ENCODE measurements around the gene NSG1. TPM values are rescaled to one million over a fixed set of nuclear protein-coding genes. Genes with fewer than 3 reads are reported as not detected.

NSG1 gene
- total and polyA plus RNA-seq, 2 donors (not counting 3 experiments of a cell fraction or from before 2014, with no cell fraction given), result 2.0 to 2.9 TPM

- DNase-seq (ENCODE audit: low read depth, low spot score) (no peak), FAIRE-seq (no peak)
- H3K4me2 ChIP-seq (ENCODE audit: insufficient read depth, low read length), result no peak overlapping the region
- ChIA-PET CTCF (no interaction called here), POLR2A (no interaction called here)
- no peak overlapping the region for H3K4me3 ChIP-seq (replicated peaks in 1 of 3; ENCODE audit: insufficient read depth in 1 of 3, low read depth in 1 of 3, low read length in 3 of 3)
- H3K27ac ChIP-seq (ENCODE audit: insufficient read depth, low read depth, low read length), result no peak overlapping the region
- no peaks in the 10 kb centered on the region for H3K27me3 ChIP-seq (ENCODE audit: control insufficient read depth in 2 of 2, insufficient read depth in 2 of 2, low read length in 2 of 2)
- no peaks in the 10 kb centered on the region for H3K4me1 ChIP-seq (ENCODE audit: control insufficient read depth, extremely low read depth, insufficient read depth, low read length)
- intact Hi-C loops (cut with micrococcal nuclease), result no loop called here
- no peaks in the 10 kb centered on the region for H3K9me1 ChIP-seq (replicated peaks; ENCODE audit: control insufficient read depth, extremely low read depth, insufficient read depth, low read length)
- dilution Hi-C loops (cut with MboI; ENCODE audit: extremely low pct_ligation_motif_present, low sequenced_read_pairs), result no loop called here
- H3K79me2 ChIP-seq (ENCODE audit: control insufficient read depth, insufficient read depth, low read length), result no peaks in the 10 kb centered on the region
- H3K9me3 ChIP-seq (replicated peaks; ENCODE audit: control insufficient read depth, insufficient read depth, low read length), result no peaks in the 10 kb centered on the region
- H2AFZ ChIP-seq (ENCODE audit: low read depth, low read length), result no peak overlapping the region
- H4K20me1 ChIP-seq (replicated peaks; ENCODE audit: control insufficient read depth, extremely low read depth, insufficient read depth, low read length), result no peaks in the 10 kb centered on the region
- no peaks in the 10 kb centered on the region for H3K36me3 ChIP-seq (ENCODE audit: control insufficient read depth in 2 of 2, extremely low read depth in 1 of 2, insufficient read depth in 2 of 2, low read length in 2 of 2)
- TF ChIP-seq FOS (IDR thresholded peaks at IDR 0.05; ENCODE audit: borderline replicate concordance, insufficient read depth, low read length) (no peak), MAX (IDR thresholded peaks at IDR 0.05; ENCODE audit: insufficient read depth, insufficient read length) (no peak), EZH2 (IDR thresholded peaks at IDR 0.05; ENCODE audit: borderline replicate concordance, low read depth, low read length, severe bottlenecking) (no peak), MYC (IDR thresholded peaks at IDR 0.05; ENCODE audit: low read depth, low read length) (no peak), GATA2 (IDR thresholded peaks at IDR 0.05; ENCODE audit: insufficient read depth, insufficient read length, low read depth, low read length) (no peak), CTCF (IDR thresholded peaks at IDR 0.05; ENCODE audit: extremely low read depth in 1 of 2, insufficient read depth in 1 of 2, low read depth in 1 of 2, low read length in 2 of 2) (no peak)
- H3K9ac ChIP-seq (replicated peaks; ENCODE audit: extremely low read depth, insufficient read depth, low read length), result no peak overlapping the region
- BruUV-seq (replicated peaks), result no TSS peak
Measured at GRCh38 chr4:4413806-4414205, 26.9 kb downstream of the NSG1 start.

Measured in endothelial cell of umbilical vein (primary cell).